KOPT-K1 (cell line): ENCODE results near the gene SFMBT2.
A peak's percentile ranks its signal among the peaks of the same experiment; 100 is the strongest.

Experiments used
- H3K27ac ChIP-seq: fragments of 200-600 bp; sonication (generic); 2 replicates; pipeline ENCODE4 v1.5.1; 2016; ENCODE audit warnings: antibody characterized with exemption, mild to moderate bottlenecking, low read depth, low read length; ENCODE audit not compliant: poor library complexity, severe bottlenecking
- H3K36me3 ChIP-seq: fragments of 200-600 bp; sonication (generic); 2 replicates; pipeline ENCODE4 v1.5.1; 2017; ENCODE audit warnings: antibody characterized with exemption, mild to moderate bottlenecking, low read length, moderate library complexity; ENCODE audit not compliant: insufficient read depth
- H3K9me3 ChIP-seq: fragments of 200-600 bp; sonication (generic); 2 replicates; pipeline ENCODE4 v1.5.1; 2017; ENCODE audit warnings: antibody characterized with exemption, low read length, mild to moderate bottlenecking; ENCODE audit not compliant: insufficient read depth, poor library complexity, severe bottlenecking

Gene SFMBT2

GRCh38 chr10:7410862-7411670 is at the start of gene SFMBT2:
Gene SFMBT2 (minus strand): TSS chr10:7411034. CDS start chr10:7381898, 29,136 bp downstream.
- Histone ChIP-seq H3K27ac (peak within 1 kb of the TSS; percentile 73), H3K9me3 (no peaks in the 10 kb centered on the region), H3K36me3 (no peaks in the 10 kb centered on the region)

- no peaks in the 10 kb centered on the region for H3K9me3 ChIP-seq
- no peak overlapping the region for H3K27ac ChIP-seq
- H3K36me3 ChIP-seq, result no peaks in the 10 kb centered on the region
Measured at GRCh38 chr10:7460006-7460405, 49.2 kb upstream of the SFMBT2 start.

GRCh38 chr10:7458556-7458955 is 47.7 kb upstream of the SFMBT2 start:
- Histone ChIP-seq H3K27ac (no peak overlapping the region), H3K36me3 (no peaks in the 10 kb centered on the region), H3K9me3 (no peaks in the 10 kb centered on the region)

- Histone ChIP-seq H3K36me3 (no peaks in the 10 kb centered on the region), H3K27ac (no peak overlapping the region), H3K9me3 (no peaks in the 10 kb centered on the region)
Measured at GRCh38 chr10:7457478-7458316, 46.9 kb upstream of the SFMBT2 start.

- H3K36me3 ChIP-seq, result no peaks in the 10 kb centered on the region
- peaks cover 26% of the 10 kb centered on the region for H3K9me3 ChIP-seq
- no peak overlapping the region for H3K27ac ChIP-seq
Measured at GRCh38 chr10:7449063-7449695, 38.3 kb upstream of the SFMBT2 start.

GRCh38 chr10:7445474-7446185 is 34.8 kb upstream of the SFMBT2 start:
- Histone ChIP-seq H3K36me3 (no peaks in the 10 kb centered on the region), H3K27ac (no peak overlapping the region), H3K9me3 (peaks cover 26% of the 10 kb centered on the region)

GRCh38 chr10:7444551-7445121 is 33.8 kb upstream of the SFMBT2 start:
- Histone ChIP-seq H3K36me3 (no peaks in the 10 kb centered on the region), H3K27ac (no peak overlapping the region), H3K9me3 (peaks cover 19% of the 10 kb centered on the region)

GRCh38 chr10:7443036-7443435 is 32.2 kb upstream of the SFMBT2 start:
- Histone ChIP-seq H3K36me3 (no peaks in the 10 kb centered on the region), H3K27ac (no peak overlapping the region), H3K9me3 (peaks cover 3% of the 10 kb centered on the region)

GRCh38 chr10:7441403-7442147 is 30.7 kb upstream of the SFMBT2 start:
- H3K36me3 ChIP-seq, result no peaks in the 10 kb centered on the region
- no peak overlapping the region for H3K27ac ChIP-seq

GRCh38 chr10:7439696-7440095 is 28.9 kb upstream of the SFMBT2 start:
- Histone ChIP-seq H3K27ac (no peak overlapping the region), H3K36me3 (no peaks in the 10 kb centered on the region), H3K9me3 (no peaks in the 10 kb centered on the region)

More at GRCh38 chr10:7441403-7442147, 30.7 kb upstream of the SFMBT2 start:
- no peaks in the 10 kb centered on the region for H3K9me3 ChIP-seq

- no peaks in the 10 kb centered on the region for H3K36me3 ChIP-seq
- no peaks in the 10 kb centered on the region for H3K9me3 ChIP-seq
- no peak overlapping the region for H3K27ac ChIP-seq
Measured at GRCh38 chr10:7438196-7438986, 27.6 kb upstream of the SFMBT2 start.

- Histone ChIP-seq H3K36me3 (no peaks in the 10 kb centered on the region), H3K27ac (no peak overlapping the region), H3K9me3 (no peaks in the 10 kb centered on the region)
Measured at GRCh38 chr10:7436490-7437100, 25.8 kb upstream of the SFMBT2 start.

- H3K36me3 ChIP-seq, result no peaks in the 10 kb centered on the region
- no peaks in the 10 kb centered on the region for H3K9me3 ChIP-seq
- H3K27ac ChIP-seq, result no peak overlapping the region
Measured at GRCh38 chr10:7435674-7436073, 24.8 kb upstream of the SFMBT2 start.
